ENCODE measurements around the gene GCC1.
"Not testable (repeated sequence)": the region's sequence is repeated elsewhere in the genome, so short reads cannot be mapped to it uniquely, and the experiment has no call there.

GCC1 gene

DNA sequence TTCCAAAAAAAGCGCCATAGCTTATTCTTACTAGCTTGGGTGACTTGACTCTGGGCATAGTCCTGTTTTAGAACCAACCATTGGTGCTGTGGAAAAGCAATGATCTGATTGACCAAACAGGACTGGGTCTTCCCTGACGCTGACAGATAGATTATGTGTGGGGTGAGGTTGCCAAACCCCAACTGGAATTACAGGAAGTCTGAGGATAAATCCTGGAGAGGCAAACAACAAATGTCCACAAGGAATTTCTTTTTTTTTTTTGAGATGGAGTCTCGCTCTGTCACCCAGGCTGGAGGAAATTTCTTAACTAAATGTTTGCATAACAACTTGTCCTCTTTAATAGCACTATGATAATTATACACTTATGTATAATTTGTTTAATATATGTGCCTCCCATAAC lies 19.2 kb downstream of the GCC1 start:
- DNase-seq (ENCODE audit: insufficient read length, low spot score), result no peak
- no peak for FAIRE-seq
- TF ChIP-seq, protein P1, sequence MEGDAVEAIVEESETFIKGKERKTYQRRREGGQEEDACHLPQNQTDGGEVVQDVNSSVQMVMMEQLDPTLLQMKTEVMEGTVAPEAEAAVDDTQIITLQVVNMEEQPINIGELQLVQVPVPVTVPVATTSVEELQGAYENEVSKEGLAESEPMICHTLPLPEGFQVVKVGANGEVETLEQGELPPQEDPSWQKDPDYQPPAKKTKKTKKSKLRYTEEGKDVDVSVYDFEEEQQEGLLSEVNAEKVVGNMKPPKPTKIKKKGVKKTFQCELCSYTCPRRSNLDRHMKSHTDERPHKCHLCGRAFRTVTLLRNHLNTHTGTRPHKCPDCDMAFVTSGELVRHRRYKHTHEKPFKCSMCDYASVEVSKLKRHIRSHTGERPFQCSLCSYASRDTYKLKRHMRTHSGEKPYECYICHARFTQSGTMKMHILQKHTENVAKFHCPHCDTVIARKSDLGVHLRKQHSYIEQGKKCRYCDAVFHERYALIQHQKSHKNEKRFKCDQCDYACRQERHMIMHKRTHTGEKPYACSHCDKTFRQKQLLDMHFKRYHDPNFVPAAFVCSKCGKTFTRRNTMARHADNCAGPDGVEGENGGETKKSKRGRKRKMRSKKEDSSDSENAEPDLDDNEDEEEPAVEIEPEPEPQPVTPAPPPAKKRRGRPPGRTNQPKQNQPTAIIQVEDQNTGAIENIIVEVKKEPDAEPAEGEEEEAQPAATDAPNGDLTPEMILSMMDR (IDR thresholded peaks at IDR 0.05; ENCODE audit: insufficient read depth, missing control alignments), result no peak

GRCh38 chr7:127557803-127558202 lies 27.6 kb downstream of the GCC1 start:
- TF ChIP-seq, protein P1 (IDR thresholded peaks at IDR 0.05; ENCODE audit: insufficient read depth, missing control alignments), result no peak
- DNase-seq (ENCODE audit: insufficient read length, low spot score) (no peak), FAIRE-seq (no peak)

DNA sequence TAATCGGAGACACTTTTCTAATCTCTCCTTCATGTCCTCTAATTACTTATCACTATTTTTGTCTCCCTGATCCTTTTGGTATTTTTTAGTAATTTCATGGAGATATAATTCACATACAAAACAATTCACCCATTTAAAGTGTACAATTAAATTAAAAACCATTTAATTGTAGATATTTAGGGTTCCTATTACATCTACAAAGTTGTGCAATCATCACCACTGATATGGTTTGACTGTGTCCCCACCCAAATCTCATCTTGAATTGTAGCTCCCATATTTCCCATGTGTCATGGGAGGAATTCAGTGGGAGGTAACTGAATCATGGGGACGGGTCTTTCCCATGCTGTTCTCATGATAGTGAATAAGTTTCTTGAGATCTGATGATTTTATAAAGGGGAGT lies 29.0 kb downstream of the GCC1 start:
- DNase-seq (ENCODE audit: insufficient read length, low spot score), result no peak
- TF ChIP-seq, protein P1 (IDR thresholded peaks at IDR 0.05; ENCODE audit: insufficient read depth, missing control alignments), result no peak

GRCh38 chr7:127551941-127552340 lies 33.5 kb downstream of the GCC1 start:
- no peak for DNase-seq (ENCODE audit: insufficient read length, low spot score)
- TF ChIP-seq, protein P1 (IDR thresholded peaks at IDR 0.05; ENCODE audit: insufficient read depth, missing control alignments), result no peak
- no peak for FAIRE-seq

More for the DNA sequence above, 29.0 kb downstream of the GCC1 start:
- FAIRE-seq, result no peak

- FAIRE-seq (no peak), DNase-seq (ENCODE audit: insufficient read length, low spot score) (no peak)
- TF ChIP-seq, protein P1 (IDR thresholded peaks at IDR 0.05; ENCODE audit: insufficient read depth, missing control alignments), result no peak
These were observed 35.1 kb downstream of the GCC1 start for GRCh38 chr7:127550247-127550646.

DNA sequence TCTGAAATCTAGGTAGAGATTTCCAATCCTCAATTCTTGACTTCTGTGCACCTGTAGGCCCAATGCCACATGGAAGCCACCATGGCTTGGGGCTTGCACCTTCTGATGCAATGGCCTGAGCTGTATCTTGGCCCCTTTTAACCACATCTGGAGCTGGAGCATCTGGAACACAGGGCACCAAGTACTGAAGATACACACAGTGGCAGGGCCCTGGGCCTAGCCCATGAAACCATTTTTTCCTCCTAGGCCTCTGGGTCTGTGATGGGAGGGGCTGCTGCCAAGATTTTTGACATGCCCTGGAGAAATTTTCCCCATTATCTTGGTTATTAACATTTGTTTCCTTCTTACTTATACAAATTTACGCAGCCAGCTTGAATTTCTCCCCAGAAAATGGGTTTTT lies 39.1 kb downstream of the GCC1 start:
- DNase-seq (ENCODE audit: insufficient read length, low spot score), result no peak
- no peak for FAIRE-seq
- TF ChIP-seq, protein P1 (IDR thresholded peaks at IDR 0.05; ENCODE audit: insufficient read depth, missing control alignments), result no peak

DNA sequence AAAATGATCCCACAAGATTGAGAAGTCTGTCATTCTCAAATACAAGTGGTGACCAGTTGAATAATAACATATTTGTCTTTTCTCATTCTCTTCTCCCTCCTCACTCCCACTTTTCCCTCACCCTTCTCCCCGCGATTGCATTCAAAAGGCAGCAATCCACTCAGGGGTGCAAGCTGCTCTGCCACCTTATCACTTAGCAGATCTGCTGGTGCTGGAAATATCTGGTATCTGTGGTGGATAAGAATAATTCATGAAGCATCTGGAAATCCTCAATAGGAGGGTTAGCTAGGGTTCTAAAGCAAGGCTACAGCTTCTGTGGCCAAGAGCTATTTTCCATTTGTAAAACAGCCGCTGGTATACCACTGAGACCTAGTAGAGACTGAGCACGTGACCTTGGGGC lies 43.8 kb downstream of the GCC1 start:
- TF ChIP-seq, protein P1 (IDR thresholded peaks at IDR 0.05; ENCODE audit: insufficient read depth, missing control alignments), result no peak
- DNase-seq (ENCODE audit: insufficient read length, low spot score) (no peak), FAIRE-seq (no peak)

GRCh38 chr7:127540461-127540860 lies 44.9 kb downstream of the GCC1 start:
- not testable (repeated sequence) for FAIRE-seq; DNase-seq (ENCODE audit: insufficient read length, low spot score)
